GM12878 (cell line): Measurements from ENCODE around the gene EIF1.

Source experiments
- JUNB ChIP-seq: IDR thresholded peaks from 2 replicates; pipeline ENCODE4 v1.6.1; 2016; ENCODE audit warnings: antibody characterized with exemption, mild to moderate bottlenecking
- POLR2A ChIP-seq: IDR thresholded peaks from 2 replicates; pipeline ENCODE4 v1.6.1; 2011; ENCODE audit warnings: low read depth, mild to moderate bottlenecking, low read length
- SIX5 ChIP-seq: IDR thresholded peaks from 2 replicates; pipeline ENCODE4 v1.6.1; 2011; ENCODE audit warnings: mild to moderate bottlenecking, low read depth, low read length, moderate library complexity; ENCODE audit not compliant: severe bottlenecking
- SREBF1 ChIP-seq: IDR thresholded peaks from 2 replicates; pipeline ENCODE4 v1.6.1; 2012; ENCODE audit warnings: mild to moderate bottlenecking, low read length
- TF ChIP-seq, protein P1 (sequence below): IDR thresholded peaks from 2 replicates; pipeline ENCODE4 v1.6.1; 2012; ENCODE audit warnings: low read depth, low read length, improper control_type of control experiment
- TF ChIP-seq, protein P2 (sequence below), 3 experiments: IDR thresholded peaks in 2 of 3; conservative IDR thresholded peaks in 1 of 3; 2 replicates each; pipeline ENCODE4 v1.5.1; 2011; ENCODE audit warnings: low read depth in 3 of 3, low read length in 3 of 3, mild to moderate bottlenecking in 3 of 3, control low read depth in 2 of 3, moderate library complexity in 2 of 3, inconsistent platforms in 1 of 3, mixed read lengths in 1 of 3; ENCODE audit not compliant: control insufficient read depth in 2 of 3, insufficient read depth in 1 of 3; ENCODE audit errors: extremely low read depth in 1 of 3

DNA sequence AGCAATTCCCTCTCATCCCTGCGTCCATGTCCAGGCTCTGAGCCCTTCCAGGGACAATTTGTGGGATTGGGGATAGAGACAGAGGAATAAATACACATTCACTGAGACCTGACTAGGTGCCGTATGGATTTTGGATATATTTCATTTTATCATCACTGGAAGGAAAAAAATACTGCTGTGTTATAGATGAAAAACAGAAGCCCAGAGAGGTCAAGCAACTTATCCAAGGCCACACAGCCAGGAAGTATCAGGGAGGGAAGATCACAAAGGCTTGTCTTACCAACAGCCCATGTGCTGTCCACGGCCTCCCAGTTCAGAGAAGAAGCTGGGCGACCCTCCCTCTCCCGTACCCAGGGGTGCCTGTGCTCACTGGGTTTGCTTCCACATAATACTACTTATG lies 51.8 kb downstream of the EIF1 start:
- TF ChIP-seq SREBF1 = no peak
- TF ChIP-seq, protein P1, sequence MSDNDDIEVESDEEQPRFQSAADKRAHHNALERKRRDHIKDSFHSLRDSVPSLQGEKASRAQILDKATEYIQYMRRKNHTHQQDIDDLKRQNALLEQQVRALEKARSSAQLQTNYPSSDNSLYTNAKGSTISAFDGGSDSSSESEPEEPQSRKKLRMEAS = no peak
- no peak for TF ChIP-seq SIX5
- TF ChIP-seq, protein P2, sequence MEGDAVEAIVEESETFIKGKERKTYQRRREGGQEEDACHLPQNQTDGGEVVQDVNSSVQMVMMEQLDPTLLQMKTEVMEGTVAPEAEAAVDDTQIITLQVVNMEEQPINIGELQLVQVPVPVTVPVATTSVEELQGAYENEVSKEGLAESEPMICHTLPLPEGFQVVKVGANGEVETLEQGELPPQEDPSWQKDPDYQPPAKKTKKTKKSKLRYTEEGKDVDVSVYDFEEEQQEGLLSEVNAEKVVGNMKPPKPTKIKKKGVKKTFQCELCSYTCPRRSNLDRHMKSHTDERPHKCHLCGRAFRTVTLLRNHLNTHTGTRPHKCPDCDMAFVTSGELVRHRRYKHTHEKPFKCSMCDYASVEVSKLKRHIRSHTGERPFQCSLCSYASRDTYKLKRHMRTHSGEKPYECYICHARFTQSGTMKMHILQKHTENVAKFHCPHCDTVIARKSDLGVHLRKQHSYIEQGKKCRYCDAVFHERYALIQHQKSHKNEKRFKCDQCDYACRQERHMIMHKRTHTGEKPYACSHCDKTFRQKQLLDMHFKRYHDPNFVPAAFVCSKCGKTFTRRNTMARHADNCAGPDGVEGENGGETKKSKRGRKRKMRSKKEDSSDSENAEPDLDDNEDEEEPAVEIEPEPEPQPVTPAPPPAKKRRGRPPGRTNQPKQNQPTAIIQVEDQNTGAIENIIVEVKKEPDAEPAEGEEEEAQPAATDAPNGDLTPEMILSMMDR (IDR thresholded peaks at IDR 0.05 in 2 of 3, conservative IDR thresholded peaks at IDR 0.05 in 1 of 3; ENCODE audit: control insufficient read depth in 2 of 3, extremely low read depth in 1 of 3, insufficient read depth in 1 of 3, low read depth in 3 of 3, low read length in 3 of 3) = no peak
- no peak for TF ChIP-seq POLR2A
- no peak for TF ChIP-seq JUNB
